Heart right ventricle (tissue), 16 donors: Measurements from ENCODE around the gene ARHGEF39. TPM values are rescaled to one million over a fixed set of nuclear protein-coding genes. Genes with fewer than 3 reads are reported as not detected.

ENCODE experiments used
- ATAC-seq, 8 donors: fragments of 200-7000 bp; cut with Tn5 transposase; one replicate each; pipeline ENCODE4 v1.9.1; 2020; ENCODE audit warnings: mild to moderate bottlenecking in 8 of 8, moderate library complexity in 8 of 8, moderate number of reproducible peaks in 1 of 8
- DNase-seq, 2 donors: peaks; one replicate each; pipeline ENCODE4 v3.0.0-alpha.2; 2020
- H3K27ac ChIP-seq, 10 donors: fragments of 200-600 bp; sonication (generic) in 2 of 10; one replicate each; pipeline versions ENCODE4 v1.5.0 to v1.8.0; 2020 to 2022; ENCODE audit warnings: mild to moderate bottlenecking in 3 of 10
- H3K27me3 ChIP-seq, 7 donors: fragments of 200-600 bp; one replicate each; pipeline ENCODE4 v1.8.0; 2021 to 2022; ENCODE audit warnings: mild to moderate bottlenecking in 2 of 7
- H3K36me3 ChIP-seq, 9 donors: fragments of 200-600 bp; sonication (generic) in 1 of 9; one replicate each; pipeline versions ENCODE4 v1.5.0 to v1.8.0; 2020 to 2022; ENCODE audit warnings: mild to moderate bottlenecking in 2 of 9
- H3K4me1 ChIP-seq, 9 donors: fragments of 200-600 bp; sonication (generic) in 1 of 9; one replicate each; pipeline versions ENCODE4 v1.5.0 to v1.8.0; 2020 to 2022; ENCODE audit warnings: mild to moderate bottlenecking in 4 of 9
- H3K4me3 ChIP-seq, 10 donors: fragments of 200-600 bp; sonication (generic) in 2 of 10; one replicate each; pipeline versions ENCODE4 v1.5.0 to v1.8.0; 2020 to 2022; ENCODE audit warnings: mild to moderate bottlenecking in 7 of 10, moderate library complexity in 2 of 10
- H3K9me3 ChIP-seq, 11 donors: fragments of 200-600 bp in 10 of 11; sonication (generic) in 2 of 11; one replicate each; pipeline versions ENCODE4 v1.5.0 to v1.8.0; 2013 to 2022; ENCODE audit warnings: mild to moderate bottlenecking in 2 of 11, control low read depth in 1 of 11, moderate library complexity in 1 of 11
- CTCF ChIP-seq, 9 donors: fragments of 200-600 bp; sonication (generic) in 2 of 9; IDR thresholded peaks; one replicate each; pipeline versions ENCODE4 v1.5.0 to v1.8.0; 2021 to 2022; ENCODE audit warnings: antibody characterized with exemption in 9 of 9, mild to moderate bottlenecking in 5 of 9, moderate library complexity in 1 of 9
- WGBS, 2 donors: extraction: QIAGEN DNeasy Blood & Tissue Kit; methylation state at CpG; one replicate each; pipeline ENCODE4 v1.1.7; 2013; ENCODE audit warnings: inconsistent platforms in 1 of 2; 5-methylcytosine and 5-hydroxymethylcytosine counted together
- intact Hi-C, 10 donors: fragments of 100-400 bp; cut with DNase I; formaldehyde crosslinking; loops; one replicate each; pipeline versions ENCODE4 v1.11.1 to v1.14.2; 2022
- polyA plus RNA-seq, 2 donors: library from polyadenylated mRNA; stranded (reverse); fragments of 200-250 nt; gene quantifications; one replicate each; pipeline ENCODE4 v1.2.3, GENCODE V29; 2013
- total RNA-seq, 10 donors: library from RNA; stranded (reverse); fragmentation: NEBNext Ultra II Directional in 3 of 10; extraction: Animal tissue kit (Norgen Biotek cat#: 25700) in 3 of 10; gene quantifications; one replicate each; pipeline versions ENCODE4 v1.2.1 to v1.2.4, GENCODE V29; 2021 to 2023
- donor health status: Arrhythmogenic right ventricular cardiomyopathy.
- donor health status: ischemic (EF 13 %, LVEDD 7.1; RV severe dilation, severe dysfunction).
- donor health status: healthy with polysubstance abuse.
- donor health status: DM: no; HTN: yes; CAD: no.
- donor health status: DM: no; HTN: no; CAD: no.
- donor health status: ischemic (EF 25% LVEDD 6.9; RV normal size, moderate dysfunction).
- donor health status: ischemic (EF 25% LVEDD 5.7; RV mildly dilated, moderate dysfunction).
- donor health status: healthy.
- donor health status: DM: yes; HTN: yes; CAD: no.
- donor health status: Ischemic cardiomyopathy.
- donor health status: ischemic (EF 35%, LVEDD 5.7; RV mildly dilated, moderate dysfunction).
- donor health status: nonischemic (EF 11% LVEDD 7.7; RV severe dilation, severe dysfunction).
- donor health status: DM: yes; HTN: yes; CAD: no.
- donor health status: PGD.
- donor health status: ischemic (EF 29% LVEDD 5.4; RV normal size, mild dysfunction).
- donor health status: nonischemic (EF 23%, LVEDD 6.1; RV moderate dilation, normal function).

The ARHGEF39 gene
- total and polyA plus RNA-seq, 12 donors = 0.09 to 1.3 (median 0.33) TPM; not detected in 2

GRCh38 chr9:35698231-35698630 is 33.2 kb upstream of the ARHGEF39 start:
- Histone ChIP-seq H3K27ac (no peak overlapping the region), H3K36me3 (peaks cover 0 to 81% (median 58%) of the 10 kb centered on the region in 9 donors), H3K27me3 (no peaks in the 10 kb centered on the region), H3K4me1 (peaks cover 0 to 16% (median 5%) of the 10 kb centered on the region in 9 donors), H3K9me3 (no peaks in the 10 kb centered on the region), H3K4me3 (no peak overlapping the region)
- intact Hi-C loops = loop anchor here in 3 of 10 donors (5.0 kb wide), 2 partner anchors 36 to 46 kb away; partner anchors contain the start of gene SIT1 (in 1 of the 3)
- WGBS, 2 donors = 88 to 94% methylated on average over 5 of the region's 5 CpGs
- no peak for DNase-seq
- TF ChIP-seq CTCF (IDR thresholded peaks at IDR 0.05) = no peak
- ATAC-seq = no peak

- peak in 2 of 8 donors; percentile 4 to 45 for ATAC-seq
- Histone ChIP-seq H3K9me3 (no peaks in the 10 kb centered on the region), H3K4me3 (no peak overlapping the region), H3K36me3 (peaks cover 0 to 73% (median 51%) of the 10 kb centered on the region in 9 donors), H3K27ac (no peak overlapping the region), H3K4me1 (peaks cover 0 to 16% (median 5%) of the 10 kb centered on the region in 9 donors), H3K27me3 (no peaks in the 10 kb centered on the region)
- no peak for TF ChIP-seq CTCF (IDR thresholded peaks at IDR 0.05)
- no peak for DNase-seq
- intact Hi-C loops = loop anchor here in 4 of 10 donors (2.0 to 5.0 kb wide), 3 partner anchors 33 to 45 kb away; partner anchors contain the start of gene SIT1 (in 1 of the 4)
- WGBS, 2 donors = 77 to 78% methylated on average over 14 of the region's 14 CpGs
Measured at GRCh38 chr9:35697486-35697885, 32.5 kb upstream of the ARHGEF39 start.

- no peaks in the 10 kb centered on the region for H3K27me3 ChIP-seq
- peak; percentile 56 to 76 (median 69) for ATAC-seq
- H3K4me1 ChIP-seq = peaks cover 0 to 16% (median 6%) of the 10 kb centered on the region in 9 donors
- TF ChIP-seq CTCF (IDR thresholded peaks at IDR 0.05) = peak; percentile 70 to 94 (median 91)
- H3K27ac ChIP-seq = peak overlapping the region in 2 of 10 donors; percentile 0 to 4
- H3K4me3 ChIP-seq = no peak overlapping the region
- 39 to 41% methylated on average over 9 of the region's 9 CpGs for WGBS, 2 donors
- intact Hi-C loops = loop anchor here in 4 of 10 donors (2.0 to 5.0 kb wide), 3 partner anchors 34 to 44 kb away; partner anchors contain the start of gene SIT1 (in 1 of the 4)
- no peaks in the 10 kb centered on the region for H3K9me3 ChIP-seq
- peak; percentile 46 to 47 for DNase-seq
- H3K36me3 ChIP-seq = peaks cover 0 to 65% (median 43%) of the 10 kb centered on the region in 9 donors
Measured at GRCh38 chr9:35696520-35697215, 31.7 kb upstream of the ARHGEF39 start.

- Histone ChIP-seq H3K4me3 (no peak overlapping the region), H3K27me3 (no peaks in the 10 kb centered on the region), H3K36me3 (peaks cover 0 to 58% (median 36%) of the 10 kb centered on the region in 9 donors), H3K4me1 (peaks cover 0 to 18% (median 9%) of the 10 kb centered on the region in 9 donors), H3K9me3 (no peaks in the 10 kb centered on the region), H3K27ac (peak overlapping the region in 1 of 10 donors; percentile 15)
- intact Hi-C loops = loop anchor here in 4 of 10 donors (2.0 to 5.0 kb wide), 3 partner anchors 34 to 44 kb away; partner anchors contain the start of gene SIT1 (in 1 of the 4)
- TF ChIP-seq CTCF (IDR thresholded peaks at IDR 0.05) = no peak
- WGBS, 2 donors = 91 to 93% methylated on average over 3 of the region's 3 CpGs
- ATAC-seq (no peak), DNase-seq (no peak)
Measured at GRCh38 chr9:35695943-35696401, 31.0 kb upstream of the ARHGEF39 start.
